KMS-11 (cell line): Measurements from ENCODE around the gene DDX20.
"Not testable (repeated sequence)": the region's sequence is repeated elsewhere in the genome, so short reads cannot be mapped to it uniquely, and the experiment has no call there.

Experiments used
- H2AFZ ChIP-seq: fragments of 200-600 bp; sonication (generic); 2 replicates; pipeline ENCODE4 v1.6.1; 2016; ENCODE audit warnings: antibody characterized with exemption, mixed run types, low read depth
- H3K27ac ChIP-seq: fragments of 200-600 bp; sonication (generic); 2 replicates; pipeline ENCODE4 v1.6.1; 2016; ENCODE audit warnings: mild to moderate bottlenecking, mixed run types
- H3K27me3 ChIP-seq: fragments of 200-600 bp; sonication (generic); 2 replicates; pipeline ENCODE4 v1.6.1; 2017; ENCODE audit warnings: mild to moderate bottlenecking, low read depth, mixed run types, moderate library complexity; ENCODE audit not compliant: insufficient read depth
- H3K36me3 ChIP-seq: fragments of 200-600 bp; sonication (generic); 2 replicates; pipeline ENCODE4 v1.6.1; 2017; ENCODE audit warnings: mild to moderate bottlenecking, mixed run types; ENCODE audit not compliant: insufficient read depth
- H3K4me1 ChIP-seq: fragments of 200-600 bp; sonication (generic); 2 replicates; pipeline ENCODE4 v1.6.1; 2016; ENCODE audit warnings: mild to moderate bottlenecking, low read depth, mixed run types; ENCODE audit not compliant: poor library complexity, severe bottlenecking
- H3K4me2 ChIP-seq: fragments of 200-600 bp; sonication (generic); 2 replicates; pipeline ENCODE4 v1.7.0; 2016; ENCODE audit warnings: mild to moderate bottlenecking, mixed run types
- H3K4me3 ChIP-seq: fragments of 200-600 bp; sonication (generic); IDR thresholded peaks from 2 replicates; pipeline ENCODE4 v1.6.1; 2017; ENCODE audit warnings: low read depth, low read length, mixed read lengths; ENCODE audit not compliant: insufficient read depth
- H3K79me2 ChIP-seq: fragments of 200-600 bp; sonication (generic); 2 replicates; pipeline ENCODE4 v1.6.1; 2016; ENCODE audit warnings: low read depth, mixed run types; ENCODE audit not compliant: insufficient read depth
- H3K9ac ChIP-seq: fragments of 200-600 bp; sonication (generic); 2 replicates; pipeline ENCODE4 v1.6.1; 2016; ENCODE audit warnings: mild to moderate bottlenecking, mixed run types
- H4K20me1 ChIP-seq: fragments of 200-600 bp; sonication (generic); 2 replicates; pipeline ENCODE4 v1.6.1; 2016; ENCODE audit warnings: mild to moderate bottlenecking, mixed run types; ENCODE audit not compliant: insufficient read depth
- CTCF ChIP-seq: fragments of 200-600 bp; sonication (generic); conservative IDR thresholded peaks from 2 replicates; pipeline ENCODE4 v1.6.1; 2017; ENCODE audit warnings: low read depth, mild to moderate bottlenecking, antibody characterized with exemption, low read length, moderate library complexity, mixed read lengths

DDX20 gene

GRCh38 chr1:111738436-111739193 is 17.1 kb upstream of the DDX20 start:
- Histone ChIP-seq H3K4me2 (peak overlapping the region; percentile 44), H3K27ac (peak overlapping the region; percentile 30; the same call in 1 of the 2 replicates), H3K36me3 (no peaks in the 10 kb centered on the region), H3K27me3 (no peaks in the 10 kb centered on the region), H3K4me3 (peak overlapping the region; percentile 5), H3K9ac (peak overlapping the region; percentile 52; the same call in 1 of the 2 replicates), H3K4me1 (peaks cover 9% of the 10 kb centered on the region), H4K20me1 (no peaks in the 10 kb centered on the region), H3K79me2 (no peaks in the 10 kb centered on the region), H2AFZ (peak overlapping the region; percentile 79)
- no peak for TF ChIP-seq CTCF

- no peaks in the 10 kb centered on the region for H3K27me3 ChIP-seq
- TF ChIP-seq CTCF: no peak
- peak within 1 kb of the TSS; percentile 30; the same call in 1 of the 2 replicates for H3K27ac ChIP-seq
- H3K9ac ChIP-seq: peak within 1 kb of the TSS; percentile 52; the same call in 1 of the 2 replicates
- H3K4me3 ChIP-seq: peak within 1 kb of the TSS; percentile 5
- H4K20me1 ChIP-seq: no peaks in the 10 kb centered on the region
- peaks cover 9% of the 10 kb centered on the region for H3K4me1 ChIP-seq
- H2AFZ ChIP-seq: peak within 1 kb of the TSS; percentile 79
- H3K36me3 ChIP-seq: no peaks in the 10 kb centered on the region
- H3K79me2 ChIP-seq: no peaks in the 10 kb centered on the region
- peak within 1 kb of the TSS; percentile 44 for H3K4me2 ChIP-seq
Observed at GRCh38 chr1:111739194-111739924, 16.3 kb upstream of the DDX20 start, which contains the start of gene INKA2. Gene INKA2 (minus strand): TSS chr1:111739395. CDS start chr1:111739242, 153 bp downstream.

- Histone ChIP-seq H2AFZ (peak overlapping the region; percentile 79), H3K4me2 (peak overlapping the region; percentile 44), H4K20me1 (no peaks in the 10 kb centered on the region), H3K4me1 (peaks cover 9% of the 10 kb centered on the region), H3K9ac (no peak overlapping the region; the same call in 1 of the 2 replicates), H3K27ac (no peak overlapping the region), H3K36me3 (no peaks in the 10 kb centered on the region), H3K27me3 (no peaks in the 10 kb centered on the region), H3K4me3 (peak overlapping the region; percentile 5), H3K79me2 (no peaks in the 10 kb centered on the region)
- TF ChIP-seq CTCF: no peak
Observed at GRCh38 chr1:111739925-111740765, 15.6 kb upstream of the DDX20 start.

- not testable (repeated sequence) for H3K79me2 ChIP-seq, H3K4me2 ChIP-seq, H2AFZ ChIP-seq, H3K9ac ChIP-seq, H3K27ac ChIP-seq, H3K36me3 ChIP-seq, H3K27me3 ChIP-seq, H4K20me1 ChIP-seq, H3K4me3 ChIP-seq
- H3K4me1 ChIP-seq: peaks cover 12% of the 10 kb centered on the region
Observed at GRCh38 chr1:111742292-111742691, 13.4 kb upstream of the DDX20 start.
